Stromal cell of bone marrow (primary cell): ENCODE measurements around the gene ZDHHC4.
"Not testable (repeated sequence)": the region's sequence is repeated elsewhere in the genome, so short reads cannot be mapped to it uniquely, and the experiment has no call there.

ENCODE experiments used
- DNase-seq: peaks from one replicate; pipeline ENCODE4 v3.0.0-alpha.2; 2012; ENCODE audit warnings: low read depth

The ZDHHC4 gene

DNA sequence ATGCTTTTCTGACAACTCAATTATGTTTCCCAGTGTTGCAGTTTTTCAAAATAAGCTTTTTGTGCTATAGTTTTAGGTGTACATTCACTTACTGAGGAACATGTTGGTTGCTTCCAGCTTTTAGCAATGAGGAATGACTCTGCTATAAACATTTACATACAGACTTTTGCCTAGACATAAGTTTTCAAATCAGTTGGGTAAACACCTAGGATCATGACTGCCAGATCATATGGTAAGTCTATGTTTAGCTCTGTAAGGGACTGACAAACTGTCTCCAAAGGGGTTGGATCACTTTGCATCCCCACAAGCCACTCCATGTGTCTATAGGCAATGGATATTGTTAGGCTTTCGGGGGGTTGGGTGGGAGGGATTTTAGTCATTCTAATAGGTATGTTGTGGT is 15.1 kb upstream of the ZDHHC4 start:
- no peak for DNase-seq

DNA sequence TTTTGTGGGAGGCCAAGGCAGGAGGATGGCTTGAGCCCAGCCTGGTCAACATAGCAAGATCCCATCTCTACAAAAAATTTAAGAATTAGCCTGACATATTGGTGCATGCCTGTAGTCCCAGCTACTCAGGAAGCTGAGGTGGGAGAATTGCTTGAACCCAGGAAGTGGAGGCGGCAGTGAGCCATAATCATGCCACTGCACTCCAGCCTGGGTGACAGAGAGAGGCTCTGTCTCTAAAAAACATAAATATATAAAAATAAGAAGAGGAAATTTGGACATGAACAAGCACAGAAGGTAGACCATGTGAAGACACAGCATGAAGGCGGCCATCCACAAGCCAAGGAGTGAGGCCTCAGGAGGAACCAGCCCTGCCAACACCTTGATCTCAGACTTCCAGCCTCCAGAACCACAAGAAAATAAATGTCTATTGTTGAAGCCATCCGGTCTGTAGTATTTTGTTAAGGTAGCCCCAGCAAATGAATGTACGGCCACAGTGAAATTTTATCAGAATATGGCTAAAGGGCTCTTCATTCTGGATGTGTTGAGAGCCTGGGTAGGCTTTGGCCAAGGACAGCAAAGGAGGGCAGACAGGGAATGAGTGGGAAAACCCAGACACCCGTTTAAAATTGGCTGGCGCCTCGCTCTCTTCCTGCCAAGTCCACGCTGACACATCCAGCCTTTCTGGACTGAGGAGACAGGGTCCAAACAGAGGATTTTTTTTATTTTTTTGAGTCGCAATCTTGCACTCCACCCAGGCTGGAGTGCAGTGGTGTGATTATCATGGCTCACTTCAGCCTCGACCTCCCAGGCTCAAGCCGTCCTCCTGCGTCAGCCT is 13.1 kb upstream of the ZDHHC4 start:
- DNase-seq, result peak; percentile 23

GRCh38 chr7:6565655-6566054 is 11.6 kb upstream of the ZDHHC4 start:
- no peak for DNase-seq

DNA sequence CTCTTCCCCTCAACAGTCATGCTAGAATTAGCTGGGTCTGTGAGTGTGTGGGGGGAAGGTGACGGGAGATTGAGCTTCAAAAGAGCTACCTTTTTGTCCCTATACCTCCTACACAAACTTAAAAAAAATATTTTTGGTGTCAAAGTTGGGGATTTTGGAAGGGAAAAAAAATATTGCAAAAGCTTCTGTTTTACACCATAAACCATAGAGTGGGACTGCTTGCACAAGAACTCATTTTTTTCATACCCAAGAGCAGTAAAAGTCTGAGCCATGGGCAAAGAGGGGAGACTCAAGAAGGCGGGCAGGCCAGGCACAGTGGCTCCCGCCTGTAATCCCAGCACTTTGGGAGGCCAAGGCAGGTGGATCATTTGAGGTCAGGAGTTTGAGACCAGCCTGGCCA is 9.4 kb upstream of the ZDHHC4 start:
- no peak for DNase-seq

DNA sequence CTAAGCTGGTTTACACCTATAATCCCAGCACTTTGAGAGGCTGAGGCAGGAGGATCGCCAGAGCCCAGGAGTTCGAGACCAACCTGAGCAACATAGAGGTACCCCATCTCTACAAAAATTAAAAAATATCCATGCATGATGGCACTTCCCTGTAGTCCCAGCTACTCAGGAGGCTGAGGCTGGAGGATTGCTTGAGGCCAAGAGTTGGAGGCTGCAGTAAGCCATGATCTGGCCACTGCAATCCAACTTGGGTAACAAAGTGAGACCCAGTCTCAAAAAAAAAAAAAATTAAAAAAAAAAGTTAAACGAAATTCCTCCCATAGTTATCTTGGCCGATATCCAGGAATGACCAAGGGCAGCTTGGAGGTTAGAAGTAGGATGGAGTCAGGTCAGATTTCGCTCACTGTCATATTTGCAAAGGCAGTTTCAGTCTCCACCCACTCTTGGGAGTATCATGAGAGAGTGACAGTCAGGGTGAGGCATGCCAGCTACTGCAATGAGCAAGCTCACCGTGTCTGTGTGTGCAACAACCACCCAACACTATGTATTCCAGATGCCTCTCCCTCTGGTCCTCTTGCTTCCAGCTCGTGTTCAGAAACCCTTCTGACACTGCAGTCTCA is 6.0 kb upstream of the ZDHHC4 start:
- DNase-seq, result no peak

DNA sequence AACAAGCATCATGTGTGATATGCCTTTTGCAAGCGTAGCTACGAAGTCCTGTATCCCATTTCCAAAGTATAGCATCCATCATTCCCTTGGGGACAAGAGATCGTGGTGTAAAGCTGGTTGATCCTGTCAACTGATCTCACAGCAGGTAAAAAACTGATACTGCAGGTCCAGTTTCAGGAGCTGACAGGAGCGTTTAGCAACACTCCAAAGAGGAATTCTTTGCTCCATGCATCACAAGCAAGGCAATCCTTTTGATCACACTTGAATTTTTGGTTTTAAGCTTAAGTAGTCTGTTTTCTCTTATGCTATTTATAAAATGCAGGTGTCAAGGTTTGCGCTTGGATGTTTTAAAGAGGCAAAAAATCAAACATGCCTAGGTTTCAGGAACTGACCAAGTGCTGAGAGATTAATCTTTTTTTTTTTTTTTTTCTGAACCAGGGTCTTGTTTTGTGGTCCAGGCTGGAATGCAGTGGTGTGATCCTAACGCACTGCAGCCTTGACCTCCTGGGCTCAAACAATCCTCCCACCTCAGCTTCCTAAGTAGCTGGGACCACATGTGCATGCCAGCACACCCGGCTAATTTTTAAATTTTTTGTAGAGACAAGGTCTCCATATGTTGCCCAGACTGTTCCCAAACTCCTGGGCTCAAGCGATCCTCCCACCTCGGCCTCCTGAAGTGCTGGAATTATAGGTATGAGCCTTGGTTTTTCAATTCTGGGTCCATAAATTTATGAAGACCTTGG is 1.8 kb upstream of the ZDHHC4 start:
- DNase-seq, result no peak

GRCh38 chr7:6576024-6576866 is 1.0 kb upstream of the ZDHHC4 start:
- DNase-seq, result no peak

- not testable (repeated sequence) for DNase-seq
Observed at GRCh38 chr7:6576867-6577368, 336 bp upstream of the ZDHHC4 start.

DNA sequence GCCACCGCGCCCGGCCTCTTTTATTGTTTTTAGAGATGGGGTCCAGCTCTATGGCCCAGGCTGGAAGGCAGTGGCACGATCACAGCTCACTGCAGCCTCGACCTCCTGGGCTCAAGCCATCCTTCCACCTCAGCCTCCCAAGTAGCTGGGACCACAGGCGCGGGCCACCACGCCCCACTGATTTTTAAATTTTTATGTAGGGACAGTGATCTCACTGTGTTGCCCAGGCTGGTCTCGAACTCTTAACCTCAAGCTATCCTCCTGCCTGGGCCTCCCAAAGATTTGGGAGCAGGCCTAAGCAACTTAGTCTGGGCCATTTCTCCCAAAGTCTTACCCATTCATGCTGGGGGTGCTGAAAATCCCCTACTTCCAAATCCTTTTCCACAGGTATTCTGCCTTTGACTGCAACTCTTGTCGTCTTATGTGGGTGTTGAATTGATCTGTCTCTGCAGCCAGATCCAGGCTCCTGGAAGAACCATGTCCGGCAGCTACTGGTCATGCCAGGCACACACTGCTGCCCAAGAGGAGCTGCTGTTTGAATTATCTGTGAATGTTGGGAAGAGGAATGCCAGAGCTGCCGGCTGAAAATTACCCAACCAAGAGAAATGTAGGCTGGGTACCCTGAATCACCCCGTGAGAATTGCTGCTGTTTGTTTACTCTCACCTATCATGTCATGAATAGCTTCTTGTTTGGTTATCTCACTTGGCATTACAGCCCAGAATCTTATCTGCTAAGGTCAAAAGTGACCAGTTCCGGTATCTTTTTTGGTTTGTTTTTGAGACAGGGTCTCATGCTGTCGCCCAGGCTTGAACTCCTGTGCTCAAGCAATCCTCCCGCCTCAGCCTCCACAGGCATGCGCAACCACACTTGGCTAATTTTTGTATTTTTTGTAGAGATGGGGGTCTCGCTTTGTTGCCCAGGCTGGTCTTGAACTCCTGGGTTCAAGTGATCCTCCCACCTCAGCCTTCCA is 1.1 kb downstream of the ZDHHC4 start:
- DNase-seq, result no peak

DNA sequence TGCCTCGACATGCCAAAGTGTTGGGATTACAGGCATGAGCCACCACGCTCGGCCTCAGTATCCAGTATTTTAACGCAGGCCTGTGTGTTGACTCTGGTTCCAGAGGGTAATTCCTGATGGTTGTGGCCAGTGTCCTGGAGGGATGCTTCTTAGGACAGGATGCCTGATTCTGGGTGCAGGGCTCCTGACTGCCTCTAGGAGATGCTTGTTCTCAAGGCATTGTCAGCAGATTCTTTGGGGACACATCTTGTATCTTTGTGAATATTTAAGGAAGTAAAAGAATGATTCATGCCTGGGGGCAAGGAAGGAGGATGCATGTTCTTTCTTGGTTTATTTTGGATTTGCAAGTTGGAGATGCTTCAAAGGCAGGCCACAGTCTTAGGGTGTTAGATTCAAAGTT is 2.2 kb downstream of the ZDHHC4 start:
- no peak for DNase-seq

DNA sequence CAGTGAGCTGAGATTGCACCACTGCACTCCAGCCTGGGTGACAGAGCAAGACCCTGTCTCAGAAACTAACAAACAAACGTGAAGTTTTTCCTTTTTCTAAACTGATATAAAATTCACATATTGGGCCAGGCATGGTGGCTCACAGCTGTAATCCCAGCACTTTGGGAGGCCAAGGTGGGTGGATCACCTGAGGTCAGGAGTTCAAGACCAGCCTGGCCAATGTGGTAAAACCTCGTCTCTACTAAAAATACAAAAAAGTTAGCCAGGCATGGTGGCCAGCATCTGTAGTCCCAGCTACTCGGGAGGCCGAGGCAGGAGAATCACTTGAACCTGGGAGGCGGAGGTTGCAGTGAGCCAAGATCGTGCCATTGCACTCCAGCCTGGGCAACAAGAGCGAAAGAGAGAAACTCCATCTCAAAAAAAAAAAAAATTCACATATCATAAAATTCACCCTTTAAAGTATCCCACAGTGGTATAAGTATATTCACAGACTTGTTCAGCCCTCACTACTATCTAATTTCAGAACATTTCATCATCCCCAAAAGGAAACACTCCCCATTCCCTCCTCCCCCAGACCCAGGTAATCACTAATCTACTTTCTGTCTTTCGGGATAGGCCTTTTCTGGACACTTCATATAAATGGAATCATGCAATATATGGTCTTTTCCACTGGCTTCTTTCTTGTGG is 8.6 kb downstream of the ZDHHC4 start:
- not testable (repeated sequence) for DNase-seq

DNA sequence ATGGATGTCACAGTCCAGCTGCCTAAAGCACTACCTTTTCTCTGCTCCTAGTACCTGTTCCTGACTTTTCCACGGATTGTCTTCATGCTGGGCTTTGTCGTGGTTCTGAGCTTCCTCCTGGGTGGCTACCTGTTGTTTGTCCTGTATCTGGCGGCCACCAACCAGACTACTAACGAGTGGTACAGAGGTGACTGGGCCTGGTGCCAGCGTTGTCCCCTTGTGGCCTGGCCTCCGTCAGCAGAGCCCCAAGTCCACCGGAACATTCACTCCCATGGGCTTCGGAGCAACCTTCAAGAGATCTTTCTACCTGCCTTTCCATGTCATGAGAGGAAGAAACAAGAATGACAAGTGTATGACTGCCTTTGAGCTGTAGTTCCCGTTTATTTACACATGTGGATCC is 11.3 kb downstream of the ZDHHC4 start:
- DNase-seq, result no peak

DNA sequence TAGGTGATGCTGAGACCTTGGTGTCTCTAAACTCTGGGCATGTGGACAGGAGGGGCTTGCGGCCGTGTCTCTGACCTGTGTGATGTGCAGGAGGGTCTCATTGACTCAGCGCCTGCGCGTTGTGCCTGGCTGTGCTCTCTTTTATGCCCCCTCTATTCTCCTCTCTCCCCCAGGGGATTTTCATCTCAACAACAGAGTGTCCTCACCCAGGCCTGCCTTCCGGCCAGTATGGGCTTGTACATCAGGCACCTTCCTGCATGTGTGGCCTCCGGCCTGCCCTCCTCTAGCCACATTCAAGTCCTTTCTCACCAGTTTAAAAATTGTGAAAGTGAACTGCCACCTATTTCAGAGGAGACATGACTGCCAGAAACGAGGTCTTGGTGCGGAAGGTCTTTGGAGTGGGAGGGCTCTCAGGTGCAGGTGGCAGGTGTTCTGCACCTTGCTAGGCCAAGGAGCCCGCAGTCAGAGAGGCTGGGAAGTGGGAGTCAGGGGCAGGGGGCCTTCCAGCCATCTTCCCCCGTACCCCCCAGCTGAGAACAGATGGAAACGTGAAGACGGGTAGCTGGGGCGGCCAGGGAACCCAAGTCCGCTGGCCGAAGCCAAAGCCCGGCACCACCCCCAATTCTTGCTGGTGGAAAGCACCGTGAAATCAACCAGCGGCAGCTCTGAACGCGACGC is 12.0 kb downstream of the ZDHHC4 start:
- DNase-seq, result no peak

GRCh38 chr7:6589829-6590644 is 12.8 kb downstream of the ZDHHC4 start, which contains the start of gene INTS15:
TSS of gene INTS15 (plus strand) at chr7:6590021. CDS start at chr7:6590284, 263 bp downstream.
- DNase-seq, result peak; percentile 59

DNA sequence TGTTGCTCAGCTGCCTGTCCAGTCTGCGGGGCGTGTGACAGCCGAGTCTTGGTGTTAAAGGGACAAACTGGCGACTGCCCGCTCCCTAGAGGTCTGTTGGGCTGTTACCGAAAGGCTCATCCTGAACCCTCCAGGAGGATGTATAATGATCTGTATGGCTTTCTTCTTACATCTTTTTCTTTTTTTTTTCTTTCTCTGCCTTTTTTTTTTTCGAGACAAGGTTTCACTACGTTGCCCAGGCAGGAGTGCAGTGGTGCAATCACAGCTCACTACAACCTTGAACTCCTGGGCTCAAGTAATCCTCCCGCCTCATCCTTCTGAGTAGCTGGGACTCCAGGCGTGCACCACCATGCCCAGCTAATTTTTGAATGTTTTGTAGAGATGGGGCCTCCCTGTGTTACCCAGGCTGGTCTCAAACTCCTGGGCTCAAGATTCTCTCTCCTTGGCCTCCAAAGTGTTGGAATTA is 13.4 kb downstream of the ZDHHC4 start:
- DNase-seq, result no peak

GRCh38 chr7:6600093-6600492 is 22.8 kb downstream of the ZDHHC4 start:
- DNase-seq, result no peak

DNA sequence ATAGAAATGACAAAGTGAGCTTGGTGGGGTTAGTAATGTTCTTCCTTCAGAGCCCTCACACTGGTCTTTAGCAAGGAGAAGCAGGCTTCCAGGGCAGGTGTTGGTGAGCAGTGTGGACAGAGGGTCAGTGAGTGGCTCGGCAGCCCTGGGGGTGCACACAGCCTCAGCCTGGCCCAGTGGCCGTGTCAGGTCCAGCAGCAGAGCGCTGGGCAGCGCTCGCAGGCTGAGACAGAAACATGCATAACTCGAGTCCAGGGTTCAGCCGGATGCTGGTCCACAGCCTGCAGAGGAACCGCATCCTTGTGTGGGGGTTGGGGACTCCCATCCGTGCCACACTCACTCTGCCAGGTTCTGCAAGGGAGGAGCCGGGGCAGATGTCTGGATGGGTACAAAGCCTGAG is 27.2 kb downstream of the ZDHHC4 start:
- DNase-seq, result no peak

GRCh38 chr7:6606866-6607583 is 29.8 kb downstream of the ZDHHC4 start:
- DNase-seq, result no peak
